Skin epidermis (tissue), 12 donors: ENCODE measurements around the gene MRPL50.

Experiments used
- H3K27ac ChIP-seq, 21 experiments: fragments of 200-600 bp; sonication (generic) in 11 of 21; one replicate each; pipeline ENCODE4 v1.5.0; 2020; ENCODE audit warnings: mild to moderate bottlenecking in 3 of 21, inconsistent platforms in 2 of 21, moderate library complexity in 2 of 21
- H3K4me3 ChIP-seq, 7 experiments: fragments of 200-600 bp; sonication (generic) in 2 of 7; one replicate each; pipeline ENCODE4 v1.5.0; 2020; ENCODE audit warnings: inconsistent platforms in 2 of 7, mild to moderate bottlenecking in 2 of 7, moderate library complexity in 1 of 7

MRPL50 gene

GRCh38 chr9:101352892-101353463 is 45.4 kb downstream of the MRPL50 start:
- H3K27ac ChIP-seq: no peak overlapping the region
- no peak overlapping the region for H3K4me3 ChIP-seq

GRCh38 chr9:101350285-101350684 is 48.1 kb downstream of the MRPL50 start:
- H3K27ac ChIP-seq: no peak overlapping the region
- H3K4me3 ChIP-seq: no peak overlapping the region

GRCh38 chr9:101342595-101342994 is 55.8 kb downstream of the MRPL50 start:
- Histone ChIP-seq H3K4me3 (no peak overlapping the region), H3K27ac (no peak overlapping the region)

GRCh38 chr9:101341958-101342357 is 56.5 kb downstream of the MRPL50 start:
- H3K27ac ChIP-seq: no peak overlapping the region
- no peak overlapping the region for H3K4me3 ChIP-seq
